Muscle layer of colon (tissue), 2 donors: ENCODE measurements around the gene GJA4.
"Not testable (repeated sequence)": the region's sequence is repeated elsewhere in the genome, so short reads cannot be mapped to it uniquely, and the experiment has no call there.

ENCODE experiments used
- H3K27ac ChIP-seq: one replicate; pipeline ENCODE4 v1.7.0; 2013; ENCODE audit warnings: low read depth, mild to moderate bottlenecking, low read length, moderate library complexity
- H3K27me3 ChIP-seq, 2 donors: one replicate each; pipeline ENCODE4 v1.7.0; 2013; ENCODE audit warnings: low read length in 2 of 2, mild to moderate bottlenecking in 2 of 2; ENCODE audit not compliant: insufficient read depth in 2 of 2, control insufficient read depth in 1 of 2
- H3K36me3 ChIP-seq: one replicate; pipeline ENCODE4 v1.7.0; 2013; ENCODE audit warnings: mild to moderate bottlenecking, low read length; ENCODE audit not compliant: insufficient read depth
- H3K4me1 ChIP-seq: one replicate; pipeline ENCODE4 v1.7.0; 2013; ENCODE audit warnings: mild to moderate bottlenecking, low read length; ENCODE audit not compliant: insufficient read depth
- H3K4me3 ChIP-seq, 2 donors: one replicate each; pipeline ENCODE4 v1.7.0; 2013; ENCODE audit warnings: low read length in 2 of 2, low read depth in 1 of 2, mild to moderate bottlenecking in 1 of 2, moderate library complexity in 1 of 2
- H3K9ac ChIP-seq: one replicate; pipeline ENCODE4 v1.7.0; 2013; ENCODE audit warnings: low read length
- H3K9me3 ChIP-seq: one replicate; pipeline ENCODE4 v1.7.0; 2013; ENCODE audit warnings: mild to moderate bottlenecking, low read length
- donor health status: abdominal sarcoma.
- donor health status: Adenocarcinoma of cecum.

Gene GJA4

GRCh38 chr1:34771573-34772371, 21.0 kb upstream of the GJA4 start:
- no peaks in the 10 kb centered on the region for H3K4me1 ChIP-seq
- H3K9me3 ChIP-seq, result no peaks in the 10 kb centered on the region
- no peak overlapping the region for H3K9ac ChIP-seq
- no peak overlapping the region for H3K4me3 ChIP-seq
- H3K27me3 ChIP-seq, result peaks cover 0 to 1% of the 10 kb centered on the region in 2 donors
- no peak overlapping the region for H3K27ac ChIP-seq
- H3K36me3 ChIP-seq, result no peaks in the 10 kb centered on the region

- H3K27ac ChIP-seq, H3K4me1 ChIP-seq, H3K9me3 ChIP-seq, H3K36me3 ChIP-seq, H3K4me3 ChIP-seq, H3K27me3 ChIP-seq, H3K9ac ChIP-seq: not testable (repeated sequence)
Observed at GRCh38 chr1:34773114-34773513, 19.7 kb upstream of the GJA4 start.

GRCh38 chr1:34774957-34775356, 17.8 kb upstream of the GJA4 start:
- no peaks in the 10 kb centered on the region for H3K4me1 ChIP-seq
- H3K9me3 ChIP-seq, result no peaks in the 10 kb centered on the region
- no peak overlapping the region for H3K27ac ChIP-seq
- no peak overlapping the region for H3K9ac ChIP-seq
- H3K27me3 ChIP-seq, result peaks cover under 1 to 12% of the 10 kb centered on the region in 2 donors
- H3K4me3 ChIP-seq, result no peak overlapping the region
- H3K36me3 ChIP-seq, result no peaks in the 10 kb centered on the region

GRCh38 chr1:34776911-34777310, 15.9 kb upstream of the GJA4 start:
- Histone ChIP-seq H3K9me3 (no peaks in the 10 kb centered on the region), H3K27ac (no peak overlapping the region), H3K9ac (no peak overlapping the region), H3K36me3 (no peaks in the 10 kb centered on the region), H3K4me3 (no peak overlapping the region), H3K27me3 (peaks cover 12 to 31% of the 10 kb centered on the region in 2 donors), H3K4me1 (no peaks in the 10 kb centered on the region)

GRCh38 chr1:34777519-34778321, 15.1 kb upstream of the GJA4 start:
- no peaks in the 10 kb centered on the region for H3K4me1 ChIP-seq
- no peaks in the 10 kb centered on the region for H3K36me3 ChIP-seq
- no peak overlapping the region for H3K9ac ChIP-seq
- H3K9me3 ChIP-seq, result no peaks in the 10 kb centered on the region
- peaks cover 19 to 39% of the 10 kb centered on the region in 2 donors for H3K27me3 ChIP-seq
- no peak overlapping the region for H3K4me3 ChIP-seq
- no peak overlapping the region for H3K27ac ChIP-seq

- Histone ChIP-seq H3K36me3 (no peaks in the 10 kb centered on the region), H3K4me1 (no peaks in the 10 kb centered on the region), H3K9ac (no peak overlapping the region), H3K4me3 (no peak overlapping the region), H3K9me3 (no peaks in the 10 kb centered on the region), H3K27me3 (peaks cover 19 to 44% of the 10 kb centered on the region in 2 donors), H3K27ac (no peak overlapping the region)
Observed at GRCh38 chr1:34778381-34778780, 14.4 kb upstream of the GJA4 start.

GRCh38 chr1:34779005-34779404, 13.8 kb upstream of the GJA4 start:
- H3K9me3 ChIP-seq, result no peaks in the 10 kb centered on the region
- no peak overlapping the region for H3K27ac ChIP-seq
- no peak overlapping the region for H3K9ac ChIP-seq
- no peaks in the 10 kb centered on the region for H3K4me1 ChIP-seq
- peaks cover 19 to 44% of the 10 kb centered on the region in 2 donors for H3K27me3 ChIP-seq
- H3K36me3 ChIP-seq, result no peaks in the 10 kb centered on the region
- no peak overlapping the region for H3K4me3 ChIP-seq

- H3K4me1 ChIP-seq, result no peaks in the 10 kb centered on the region
- no peak overlapping the region for H3K4me3 ChIP-seq
- H3K36me3 ChIP-seq, result no peaks in the 10 kb centered on the region
- peaks cover 19 to 44% of the 10 kb centered on the region in 2 donors for H3K27me3 ChIP-seq
- no peak overlapping the region for H3K27ac ChIP-seq
- H3K9ac ChIP-seq, result no peak overlapping the region
- H3K9me3 ChIP-seq, result no peaks in the 10 kb centered on the region
Observed at GRCh38 chr1:34779526-34779925, 13.3 kb upstream of the GJA4 start.

GRCh38 chr1:34779962-34780361, 12.8 kb upstream of the GJA4 start:
- H3K9me3 ChIP-seq, result no peaks in the 10 kb centered on the region
- no peak overlapping the region for H3K9ac ChIP-seq
- no peak overlapping the region for H3K27ac ChIP-seq
- H3K4me3 ChIP-seq, result no peak overlapping the region
- no peaks in the 10 kb centered on the region for H3K4me1 ChIP-seq
- H3K27me3 ChIP-seq, result peaks cover 19 to 44% of the 10 kb centered on the region in 2 donors
- H3K36me3 ChIP-seq, result no peaks in the 10 kb centered on the region

GRCh38 chr1:34780528-34780927, 12.3 kb upstream of the GJA4 start:
- no peaks in the 10 kb centered on the region for H3K36me3 ChIP-seq
- peaks cover 19 to 44% of the 10 kb centered on the region in 2 donors for H3K27me3 ChIP-seq
- H3K27ac ChIP-seq, result no peak overlapping the region
- H3K4me3 ChIP-seq, result no peak overlapping the region
- H3K9me3 ChIP-seq, result no peaks in the 10 kb centered on the region
- no peaks in the 10 kb centered on the region for H3K4me1 ChIP-seq
- no peak overlapping the region for H3K9ac ChIP-seq

GRCh38 chr1:34781071-34781843, 11.5 kb upstream of the GJA4 start, which contains the start of gene GJB3:
Gene GJB3 (plus strand): TSS chr1:34781214. CDS start chr1:34784763, 3,549 bp downstream.
- no peak within 1 kb of the TSS for H3K4me3 ChIP-seq
- H3K4me1 ChIP-seq, result no peaks in the 10 kb centered on the region
- peaks cover 19 to 44% of the 10 kb centered on the region in 2 donors for H3K27me3 ChIP-seq
- H3K9ac ChIP-seq, result no peak within 1 kb of the TSS
- no peaks in the 10 kb centered on the region for H3K9me3 ChIP-seq
- H3K36me3 ChIP-seq, result no peaks in the 10 kb centered on the region
- H3K27ac ChIP-seq, result no peak within 1 kb of the TSS
